NT2/D1 (cell line): ENCODE measurements around the gene ATP2A3.

Experiments used
- SUZ12 ChIP-seq: IDR thresholded peaks from 2 replicates; pipeline ENCODE4 v1.6.1; 2011; ENCODE audit not compliant: insufficient read length, insufficient read depth; ENCODE audit errors: extremely low read depth
- YY1 ChIP-seq: IDR thresholded peaks from 2 replicates; pipeline ENCODE4 v1.6.1; 2011; ENCODE audit not compliant: insufficient read length, insufficient read depth

DNA sequence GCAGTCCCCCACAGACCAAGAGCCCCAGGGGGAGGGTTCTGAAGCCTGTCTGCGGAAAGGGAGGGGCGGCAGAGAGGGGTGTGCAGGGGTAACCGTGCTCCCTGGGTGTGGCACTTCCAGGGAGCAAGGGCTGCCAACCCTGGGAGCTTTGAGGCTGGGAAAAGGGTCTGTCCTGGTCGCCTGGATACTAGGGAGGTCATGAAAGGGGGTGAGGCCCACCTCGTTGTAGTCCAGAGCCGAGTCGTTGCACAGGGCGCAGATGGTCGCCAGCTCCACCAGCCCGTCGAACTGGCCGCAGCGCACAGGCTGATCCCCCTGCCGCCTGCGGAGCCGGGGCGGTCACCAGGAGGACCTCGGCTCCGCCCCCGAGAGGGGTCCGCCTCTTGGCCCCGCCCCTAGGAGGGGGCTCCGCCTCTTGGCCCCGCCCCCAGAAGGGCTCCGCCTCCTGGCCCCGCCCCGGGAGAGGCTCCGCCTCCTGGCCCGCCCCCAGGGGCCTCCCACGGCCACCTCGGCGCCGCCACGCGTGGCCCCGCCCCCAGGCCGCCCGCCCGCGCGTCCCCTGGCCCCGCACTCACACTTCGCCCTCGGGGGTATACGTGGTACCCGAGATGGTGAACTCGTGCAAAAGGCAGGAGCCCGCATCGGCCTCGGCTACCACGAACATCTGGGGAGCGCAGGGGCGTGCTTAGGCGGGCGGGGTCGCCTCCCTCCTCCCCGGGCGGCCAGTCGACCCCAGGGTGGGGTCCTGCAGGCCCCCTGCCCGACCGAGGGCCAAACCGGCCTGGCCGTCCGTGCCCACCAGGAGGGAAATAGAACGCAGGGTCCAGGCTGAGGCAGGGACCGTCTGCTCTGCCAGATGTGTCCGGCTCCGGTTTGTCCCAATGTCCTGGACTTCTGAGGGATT lies 19.5 kb downstream of the ATP2A3 start:
- TF ChIP-seq YY1 (no peak), SUZ12 (no peak)
